ENCODE measurements around the gene INPP4A.

DNA sequence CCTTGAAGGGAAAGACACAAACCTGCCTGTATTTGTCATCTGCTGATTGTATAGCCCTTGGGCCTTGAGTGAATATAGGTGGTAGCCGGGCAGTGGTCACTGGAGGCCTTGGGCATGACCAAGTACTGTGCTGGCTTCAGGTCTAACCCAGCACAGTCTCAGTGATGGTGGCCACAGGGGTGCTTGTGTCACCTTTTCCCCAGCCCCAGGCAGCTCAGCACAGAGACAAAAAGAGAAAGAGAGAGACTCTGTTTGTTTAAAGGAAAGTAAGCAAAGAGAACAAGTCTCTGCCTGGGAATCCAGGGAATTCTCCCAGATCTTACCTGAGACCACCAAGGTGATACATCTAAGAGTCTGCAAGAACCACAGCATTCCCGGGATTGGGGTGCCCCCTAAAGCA is 39.4 kb upstream of the INPP4A start:
- TF ChIP-seq, protein P1, sequence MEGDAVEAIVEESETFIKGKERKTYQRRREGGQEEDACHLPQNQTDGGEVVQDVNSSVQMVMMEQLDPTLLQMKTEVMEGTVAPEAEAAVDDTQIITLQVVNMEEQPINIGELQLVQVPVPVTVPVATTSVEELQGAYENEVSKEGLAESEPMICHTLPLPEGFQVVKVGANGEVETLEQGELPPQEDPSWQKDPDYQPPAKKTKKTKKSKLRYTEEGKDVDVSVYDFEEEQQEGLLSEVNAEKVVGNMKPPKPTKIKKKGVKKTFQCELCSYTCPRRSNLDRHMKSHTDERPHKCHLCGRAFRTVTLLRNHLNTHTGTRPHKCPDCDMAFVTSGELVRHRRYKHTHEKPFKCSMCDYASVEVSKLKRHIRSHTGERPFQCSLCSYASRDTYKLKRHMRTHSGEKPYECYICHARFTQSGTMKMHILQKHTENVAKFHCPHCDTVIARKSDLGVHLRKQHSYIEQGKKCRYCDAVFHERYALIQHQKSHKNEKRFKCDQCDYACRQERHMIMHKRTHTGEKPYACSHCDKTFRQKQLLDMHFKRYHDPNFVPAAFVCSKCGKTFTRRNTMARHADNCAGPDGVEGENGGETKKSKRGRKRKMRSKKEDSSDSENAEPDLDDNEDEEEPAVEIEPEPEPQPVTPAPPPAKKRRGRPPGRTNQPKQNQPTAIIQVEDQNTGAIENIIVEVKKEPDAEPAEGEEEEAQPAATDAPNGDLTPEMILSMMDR (IDR thresholded peaks at IDR 0.05; ENCODE audit: poor library complexity, severe bottlenecking) = no peak
- TF ChIP-seq EZH2 (IDR thresholded peaks at IDR 0.05; ENCODE audit: borderline replicate concordance, insufficient read depth, low read length, poor library complexity, severe bottlenecking) (no peak), MXI1 (conservative IDR thresholded peaks at IDR 0.05; ENCODE audit: poor library complexity, severe bottlenecking) (no peak), POLR2AphosphoS5 (IDR thresholded peaks at IDR 0.05) (no peak), EP300 (conservative IDR thresholded peaks at IDR 0.05; ENCODE audit: poor library complexity, severe bottlenecking) (no peak), RAD21 (conservative IDR thresholded peaks at IDR 0.05) (no peak), SMC3 (conservative IDR thresholded peaks at IDR 0.05; ENCODE audit: poor library complexity) (no peak)
- TF ChIP-seq, protein P2, sequence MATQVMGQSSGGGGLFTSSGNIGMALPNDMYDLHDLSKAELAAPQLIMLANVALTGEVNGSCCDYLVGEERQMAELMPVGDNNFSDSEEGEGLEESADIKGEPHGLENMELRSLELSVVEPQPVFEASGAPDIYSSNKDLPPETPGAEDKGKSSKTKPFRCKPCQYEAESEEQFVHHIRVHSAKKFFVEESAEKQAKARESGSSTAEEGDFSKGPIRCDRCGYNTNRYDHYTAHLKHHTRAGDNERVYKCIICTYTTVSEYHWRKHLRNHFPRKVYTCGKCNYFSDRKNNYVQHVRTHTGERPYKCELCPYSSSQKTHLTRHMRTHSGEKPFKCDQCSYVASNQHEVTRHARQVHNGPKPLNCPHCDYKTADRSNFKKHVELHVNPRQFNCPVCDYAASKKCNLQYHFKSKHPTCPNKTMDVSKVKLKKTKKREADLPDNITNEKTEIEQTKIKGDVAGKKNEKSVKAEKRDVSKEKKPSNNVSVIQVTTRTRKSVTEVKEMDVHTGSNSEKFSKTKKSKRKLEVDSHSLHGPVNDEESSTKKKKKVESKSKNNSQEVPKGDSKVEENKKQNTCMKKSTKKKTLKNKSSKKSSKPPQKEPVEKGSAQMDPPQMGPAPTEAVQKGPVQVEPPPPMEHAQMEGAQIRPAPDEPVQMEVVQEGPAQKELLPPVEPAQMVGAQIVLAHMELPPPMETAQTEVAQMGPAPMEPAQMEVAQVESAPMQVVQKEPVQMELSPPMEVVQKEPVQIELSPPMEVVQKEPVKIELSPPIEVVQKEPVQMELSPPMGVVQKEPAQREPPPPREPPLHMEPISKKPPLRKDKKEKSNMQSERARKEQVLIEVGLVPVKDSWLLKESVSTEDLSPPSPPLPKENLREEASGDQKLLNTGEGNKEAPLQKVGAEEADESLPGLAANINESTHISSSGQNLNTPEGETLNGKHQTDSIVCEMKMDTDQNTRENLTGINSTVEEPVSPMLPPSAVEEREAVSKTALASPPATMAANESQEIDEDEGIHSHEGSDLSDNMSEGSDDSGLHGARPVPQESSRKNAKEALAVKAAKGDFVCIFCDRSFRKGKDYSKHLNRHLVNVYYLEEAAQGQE (IDR thresholded peaks at IDR 0.05; ENCODE audit: borderline replicate concordance) = no peak
